A549 (cell line): ENCODE results near the gene FAM107A. TPM values are rescaled to one million over a fixed set of nuclear protein-coding genes. Genes with fewer than 3 reads are reported as not detected.
A peak's percentile ranks its signal among the peaks of the same experiment; 100 is the strongest.

Source experiments
- ATAC-seq, 2 experiments: fragments of 200-7000 bp in 1 of 2; fragments of >200 bp in 1 of 2; cut with Nextera tagmentation in 1 of 2; cut with Tn5 transposase in 1 of 2; 3 replicates each; pipeline versions ENCODE4 v1.8.0 to v1.9.1; 2018 to 2020; ENCODE audit warnings: mild to moderate bottlenecking in 1 of 2, moderate library complexity in 1 of 2
- CTCF ChIA-PET: fragments of 300-600 bp; sonication (Branson Sonifier 250); formaldehyde crosslinking; extraction: SDS; loops from one replicate; lab custom pipeline; 2021; ENCODE audit warnings: antibody characterized with exemption, inconsistent platforms; lab: Yijun Ruan, JAX
- POLR2A ChIA-PET: fragments of 350-600 bp; formaldehyde crosslinking; extraction: SDS; loops from one replicate; lab custom pipeline; 2021; ENCODE audit warnings: antibody characterized with exemption, inconsistent platforms; lab: Yijun Ruan, JAX
- DNase-seq, 2 experiments: peaks; one replicate each; pipeline versions ENCODE4 v3.0.0 to v3.0.0-alpha.2; 2011 to 2016; ENCODE audit warnings: low read depth in 1 of 2, low spot score in 1 of 2
- FAIRE-seq: peaks from 2 replicates; lab custom pipeline; 2011; peaks lifted over from hg19 to GRCh38; lab: Jason Lieb, UNC
- H3K27ac ChIP-seq, 2 experiments: fragments of >200 bp; sonication (Bioruptor Twin); formaldehyde crosslinking; 3 replicates each; pipeline ENCODE4 v1.5.1; 2016 to 2017
- H3K4me1 ChIP-seq: fragments of >200 bp; sonication (Bioruptor Twin); formaldehyde crosslinking; 3 replicates; pipeline ENCODE4 v1.6.1; 2016
- H3K4me2 ChIP-seq: fragments of >200 bp; sonication (Bioruptor Twin); formaldehyde crosslinking; 3 replicates; pipeline ENCODE4 v1.6.1; 2016
- H3K4me3 ChIP-seq: fragments of >200 bp; sonication (Bioruptor Twin); formaldehyde crosslinking; 3 replicates; pipeline ENCODE4 v1.5.1; 2016
- H3K9me3 ChIP-seq: fragments of >200 bp; sonication (Bioruptor Twin); formaldehyde crosslinking; 3 replicates; pipeline ENCODE4 v1.6.1; 2016
- ATOH8 ChIP-seq: fragments of 250-450 bp; sonication (Bioruptor Pico); IDR thresholded peaks from 2 replicates; pipeline ENCODE4 v1.5.0; 2020; ENCODE audit warnings: low read depth, mild to moderate bottlenecking, moderate library complexity
- BCL3 ChIP-seq: fragments of >200 bp; sonication (Bioruptor Twin); formaldehyde crosslinking; IDR thresholded peaks from 3 replicates; pipeline ENCODE4 v1.6.1; 2016
- CBX2 ChIP-seq: fragments of 200-600 bp; sonication (generic); IDR thresholded peaks from 2 replicates; pipeline ENCODE4 v1.6.1; 2016; ENCODE audit warnings: low read depth, mild to moderate bottlenecking, borderline replicate concordance
- CEBPB ChIP-seq, 2 experiments: fragments of >200 bp in 1 of 2; sonication (Bioruptor Twin) in 1 of 2; formaldehyde crosslinking in 1 of 2; IDR thresholded peaks; 2 replicates each; pipeline ENCODE4 v1.6.1; 2012 to 2016
- CHD4 ChIP-seq: fragments of 200-600 bp; sonication (generic); IDR thresholded peaks from 2 replicates; pipeline ENCODE4 v1.6.1; 2016; ENCODE audit warnings: antibody characterized with exemption, mild to moderate bottlenecking, borderline replicate concordance
- EHF ChIP-seq: fragments of 250-450 bp; sonication (Bioruptor Pico); IDR thresholded peaks from 2 replicates; pipeline ENCODE4 v1.5.0; 2020; ENCODE audit warnings: mild to moderate bottlenecking
- ESRRA ChIP-seq: fragments of 150-350 bp; IDR thresholded peaks from 2 replicates; pipeline ENCODE4 v1.6.1; 2014; ENCODE audit warnings: mild to moderate bottlenecking, low read length, borderline replicate concordance
- FOSB ChIP-seq: fragments of 250-450 bp; sonication (Bioruptor Pico); IDR thresholded peaks from 2 replicates; pipeline ENCODE4 v1.5.0; 2020; ENCODE audit warnings: mild to moderate bottlenecking, moderate library complexity
- FOSL2 ChIP-seq, 2 experiments: fragments of 450-650 bp in 1 of 2; fragments of >200 bp in 1 of 2; sonication (Bioruptor Twin) in 1 of 2; formaldehyde crosslinking; IDR thresholded peaks; 2 replicates each; pipeline versions ENCODE4 v1.5.0 to v1.6.1; 2016 to 2020; ENCODE audit warnings: mild to moderate bottlenecking in 1 of 2, moderate library complexity in 1 of 2
- HEYL ChIP-seq: fragments of 250-450 bp; sonication (Bioruptor Pico); IDR thresholded peaks from 2 replicates; pipeline ENCODE4 v1.8.0; 2021; ENCODE audit warnings: mild to moderate bottlenecking, moderate library complexity
- HOXB13 ChIP-seq: fragments of 250-450 bp; sonication (Bioruptor Pico); IDR thresholded peaks from 2 replicates; pipeline ENCODE4 v1.5.0; 2020; ENCODE audit warnings: low read depth, mild to moderate bottlenecking, moderate library complexity
- HOXB5 ChIP-seq: fragments of 250-450 bp; sonication (Bioruptor Pico); IDR thresholded peaks from 2 replicates; pipeline ENCODE4 v1.5.0; 2020; ENCODE audit warnings: mild to moderate bottlenecking, moderate library complexity
- JUN ChIP-seq, 2 experiments: fragments of >200 bp; sonication (Bioruptor Twin); formaldehyde crosslinking; IDR thresholded peaks; 2 replicates in 1 of 2; 3 replicates in 1 of 2; pipeline ENCODE4 v1.6.1; 2016 to 2017
- KDM1A ChIP-seq: fragments of 200-600 bp; sonication (generic); IDR thresholded peaks from 2 replicates; pipeline ENCODE4 v1.6.1; 2016; ENCODE audit warnings: low read depth, mild to moderate bottlenecking
- MAFK ChIP-seq: fragments of 450-650 bp; IDR thresholded peaks from 2 replicates; pipeline ENCODE4 v1.6.1; 2014; ENCODE audit not compliant: partially characterized antibody
- MYC ChIP-seq: IDR thresholded peaks from 2 replicates; pipeline ENCODE4 v1.6.1; 2012; ENCODE audit warnings: mild to moderate bottlenecking, inconsistent platforms, low read length, improper control_type of control experiment, borderline replicate concordance
- NFE2L2 ChIP-seq: fragments of 150-350 bp; conservative IDR thresholded peaks from 2 replicates; pipeline ENCODE4 v1.6.1; 2014; ENCODE audit warnings: low read length
- NR3C1 ChIP-seq: fragments of >200 bp; sonication (Bioruptor Twin); formaldehyde crosslinking; IDR thresholded peaks from 3 replicates; pipeline ENCODE4 v1.6.1; 2017
- POLR2A ChIP-seq: IDR thresholded peaks from 2 replicates; pipeline ENCODE4 v1.6.1; 2012; ENCODE audit warnings: mild to moderate bottlenecking, low read length
- RAD21 ChIP-seq, 2 experiments: fragments of >200 bp in 1 of 2; sonication (Bioruptor Twin) in 1 of 2; formaldehyde crosslinking in 1 of 2; IDR thresholded peaks in 1 of 2; conservative IDR thresholded peaks in 1 of 2; 2 replicates in 1 of 2; 3 replicates in 1 of 2; pipeline ENCODE4 v1.6.1; 2012 to 2018; ENCODE audit warnings: inconsistent platforms in 1 of 2
- RNF2 ChIP-seq: fragments of 200-600 bp; sonication (generic); IDR thresholded peaks from 2 replicates; pipeline ENCODE4 v1.6.1; 2016; ENCODE audit warnings: low read depth, mild to moderate bottlenecking, antibody characterized with exemption, moderate library complexity, borderline replicate concordance
- SMC3 ChIP-seq: fragments of >200 bp; sonication (Bioruptor Twin); formaldehyde crosslinking; IDR thresholded peaks from 3 replicates; pipeline ENCODE4 v1.6.1; 2018; ENCODE audit warnings: inconsistent platforms
- TFCP2L1 ChIP-seq: fragments of 250-450 bp; sonication (Bioruptor Pico); IDR thresholded peaks from 2 replicates; pipeline ENCODE4 v1.5.0; 2021; ENCODE audit warnings: mild to moderate bottlenecking
- USF2 ChIP-seq: fragments of 450-650 bp; IDR thresholded peaks from 2 replicates; pipeline ENCODE4 v1.6.1; 2014; ENCODE audit warnings: antibody characterized with exemption
- ZC3H11A ChIP-seq: fragments of 450-650 bp; IDR thresholded peaks from 2 replicates; pipeline ENCODE4 v1.6.1; 2014; ENCODE audit warnings: antibody characterized with exemption, mild to moderate bottlenecking
- ZNF302 ChIP-seq: fragments of 250-450 bp; sonication (Bioruptor Pico); IDR thresholded peaks from 2 replicates; pipeline ENCODE4 v1.9.0; 2021; ENCODE audit warnings: inconsistent platforms, mild to moderate bottlenecking, moderate library complexity
- WGBS: methylation state at CpG from one replicate; pipeline ENCODE4 v1.1.6; 2017; ENCODE audit errors: missing lambda C conversion rate; 5-methylcytosine and 5-hydroxymethylcytosine counted together
- polyA plus RNA-seq, 4 experiments: library from polyadenylated mRNA; depleted of rRNA in 3 of 4; stranded (reverse); fragments of >200 nt; fragmentation: RNase III in 1 of 4; extraction: RNeasy Plus Mini Kit Qiagen cat#74134 plus additional on column Dnase treatment in 1 of 4; gene quantifications; 2 replicates in 3 of 4; 3 replicates in 1 of 4; pipeline ENCODE4 v1.2.3, GENCODE V29; 2011 to 2017

Gene FAM107A
- polyA plus RNA-seq, 2 of the 4 experiments (the other 2 are of a cell fraction) = 0.04 TPM; not detected in 1

GRCh38 chr3:58565621-58566397, 11.4 kb downstream of the FAM107A start (continued):
- no peak for TF ChIP-seq NR3C1
- no peak for TF ChIP-seq MYC

GRCh38 chr3:58564456-58565160, 12.6 kb downstream of the FAM107A start:
- peaks cover 32% of the 10 kb centered on the region for H3K4me1 ChIP-seq
- DNase-seq = peak in 1 of 2 experiments; percentile 17
- no peak for TF ChIP-seq NFE2L2
- TF ChIP-seq HEYL (CRISPR knock-in tag) = no peak
- TF ChIP-seq FOSL2 (IDR thresholded peaks at IDR 0.05) = no peak
- no peak for TF ChIP-seq FOSL2 (CRISPR knock-in tag; IDR thresholded peaks at IDR 0.05)
- TF ChIP-seq ZNF302 = no peak
- no peak for TF ChIP-seq EHF (CRISPR knock-in tag)
- TF ChIP-seq RNF2 = no peak
- no peak for TF ChIP-seq RAD21 (conservative IDR thresholded peaks at IDR 0.05 in 1 of 2, IDR thresholded peaks at IDR 0.05 in 1 of 2)
- TF ChIP-seq USF2 = no peak
- no peak for TF ChIP-seq HOXB13 (CRISPR knock-in tag)
- TF ChIP-seq ATOH8 = no peak
- TF ChIP-seq JUN (IDR thresholded peaks at IDR 0.05) = no peak
- H3K9me3 ChIP-seq = no peaks in the 10 kb centered on the region
- H3K4me3 ChIP-seq = no peak overlapping the region
- CTCF ChIA-PET = no interaction called here
- no peak for FAIRE-seq
- 56% methylated on average over 12 of the region's 13 CpGs for WGBS
- POLR2A ChIA-PET = no interaction called here
- peak overlapping the region; percentile 47 to 73 for H3K27ac ChIP-seq
- 0 out of 6 replicates have a peak, but pooled peaks of 1 of the 2 experiments have one; percentile 21 for ATAC-seq
- peak overlapping the region; percentile 38 for H3K4me2 ChIP-seq

GRCh38 chr3:58564054-58564453, 13.1 kb downstream of the FAM107A start:
- Histone ChIP-seq H3K4me1 (peaks cover 32% of the 10 kb centered on the region), H3K9me3 (no peaks in the 10 kb centered on the region), H3K4me2 (peak overlapping the region; percentile 47), H3K27ac (peak overlapping the region; percentile 47 to 73; a peak in 5 of 6 replicates), H3K4me3 (no peak overlapping the region)
- DNase-seq (no peak), ATAC-seq (no peak), FAIRE-seq (no peak)
- ChIA-PET CTCF (no interaction called here), POLR2A (no interaction called here)
- no peak for TF ChIP-seq BCL3
- TF ChIP-seq HOXB5 (CRISPR knock-in tag) = no peak
- no peak for TF ChIP-seq ESRRA
- TF ChIP-seq ZC3H11A = no peak
- no peak for TF ChIP-seq TFCP2L1 (CRISPR knock-in tag)
- no peak for TF ChIP-seq CBX2
- no peak for TF ChIP-seq JUN (IDR thresholded peaks at IDR 0.05)
- no peak for TF ChIP-seq POLR2A
- TF ChIP-seq KDM1A = no peak
- no peak for TF ChIP-seq FOSB (CRISPR knock-in tag)
- TF ChIP-seq CEBPB (IDR thresholded peaks at IDR 0.05) = no peak
- TF ChIP-seq ATOH8 = no peak
- TF ChIP-seq USF2 = no peak
- TF ChIP-seq MAFK = no peak
- TF ChIP-seq MYC = no peak
- TF ChIP-seq SMC3 = no peak
- TF ChIP-seq CHD4 = no peak
- 93% methylated on average over 1 of the region's 1 CpG for WGBS
